Frontal cortex (tissue), 4 donors: ENCODE measurements around the gene ARNT2. TPM values are rescaled to one million over a fixed set of nuclear protein-coding genes. Genes with fewer than 3 reads are reported as not detected.

Experiments used
- DNase-seq, 2 donors: peaks; one replicate each; pipeline ENCODE4 v3.0.0; 2012; ENCODE audit warnings: low spot score in 2 of 2
- FAIRE-seq: peaks from 2 replicates; lab custom pipeline; 2012; peaks lifted over from hg19 to GRCh38; lab: Jason Lieb, UNC
- total RNA-seq: library from RNA; depleted of rRNA; stranded (reverse); fragments of >200 nt; gene quantifications from one replicate; pipeline ENCODE4 v1.2.3, GENCODE V29; 2014
- donor health status: control.
- donor health status: control.
- donor health status: control.

The ARNT2 gene
- total RNA-seq, 1 donor from 2014 or later = 43.2 TPM

DNA sequence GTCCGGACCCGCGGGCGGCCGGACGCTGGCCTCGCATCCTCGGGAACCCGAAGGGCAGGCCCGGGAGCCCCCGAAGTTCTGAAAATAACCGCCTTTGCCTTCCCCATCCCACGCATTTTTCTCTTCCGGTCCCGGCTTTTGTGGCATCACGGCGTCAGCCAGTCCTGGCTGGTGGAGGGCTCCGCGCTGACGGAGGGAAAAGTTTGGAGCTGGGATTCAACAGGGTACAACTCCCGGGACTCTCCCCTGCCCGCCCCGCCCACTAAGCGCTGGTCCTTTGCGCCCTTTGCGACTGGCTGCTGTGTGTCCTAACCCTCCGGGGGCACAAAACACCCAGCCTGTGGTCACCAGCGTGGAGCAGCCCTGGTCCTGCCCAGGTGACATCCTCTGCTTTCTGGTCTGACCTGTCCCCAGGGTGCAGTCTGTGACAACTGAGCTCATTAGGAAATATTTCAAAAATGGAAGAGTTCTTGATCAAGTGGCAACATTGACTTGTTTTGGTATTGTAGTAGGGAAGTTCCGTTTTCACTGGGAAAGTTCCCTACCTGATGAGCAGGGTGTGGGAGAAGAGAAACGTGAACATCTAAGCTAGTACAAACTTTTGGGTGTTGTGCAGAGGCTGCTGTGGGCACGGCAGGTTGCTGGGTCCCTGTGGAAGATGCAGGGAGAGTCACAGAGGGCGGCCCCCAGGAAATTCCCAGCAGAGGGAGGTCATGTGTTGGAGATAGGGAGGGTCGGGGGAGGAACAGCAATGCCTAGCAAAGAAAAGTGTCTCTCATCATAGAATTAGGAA lies 775 bp downstream of the ARNT2 start:
- FAIRE-seq (no peak), DNase-seq (peak; percentile 50 to 61)

DNA sequence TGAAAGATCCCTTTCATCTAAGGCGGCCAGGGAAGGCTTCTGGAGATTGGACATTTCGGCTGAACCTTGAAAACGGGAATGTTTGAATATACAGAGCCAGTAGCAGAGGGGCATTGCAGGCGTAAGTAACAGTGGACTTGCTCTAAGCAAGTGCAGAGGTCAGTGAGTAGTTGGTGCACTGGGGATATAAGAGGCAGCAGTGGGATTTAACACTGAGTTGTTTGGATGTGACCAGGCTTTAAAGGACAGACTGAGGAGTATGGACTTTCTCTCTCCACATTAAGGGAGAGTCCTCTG lies 1.3 kb downstream of the ARNT2 start:
- no peak for FAIRE-seq
- no peak for DNase-seq

DNA sequence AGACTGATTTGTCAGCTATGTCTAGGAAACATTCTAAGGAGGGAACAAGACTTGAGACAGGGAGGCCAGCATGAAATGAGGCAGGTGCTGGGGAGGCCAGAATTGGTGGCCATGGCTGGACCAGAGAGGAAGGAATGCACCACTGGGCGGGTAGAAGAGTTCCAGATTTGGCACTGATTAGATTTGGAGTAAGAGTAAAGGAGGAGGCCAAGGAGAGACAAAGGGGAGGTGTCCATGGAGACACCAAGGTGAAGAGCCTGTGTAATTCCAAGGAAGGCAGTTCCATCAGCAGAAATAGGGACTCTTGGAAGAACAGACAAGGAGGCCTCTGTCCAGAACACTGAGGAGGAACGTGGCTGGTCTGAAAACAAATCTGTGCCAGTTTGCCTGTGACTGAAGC lies 1.8 kb downstream of the ARNT2 start:
- no peak for DNase-seq

DNA sequence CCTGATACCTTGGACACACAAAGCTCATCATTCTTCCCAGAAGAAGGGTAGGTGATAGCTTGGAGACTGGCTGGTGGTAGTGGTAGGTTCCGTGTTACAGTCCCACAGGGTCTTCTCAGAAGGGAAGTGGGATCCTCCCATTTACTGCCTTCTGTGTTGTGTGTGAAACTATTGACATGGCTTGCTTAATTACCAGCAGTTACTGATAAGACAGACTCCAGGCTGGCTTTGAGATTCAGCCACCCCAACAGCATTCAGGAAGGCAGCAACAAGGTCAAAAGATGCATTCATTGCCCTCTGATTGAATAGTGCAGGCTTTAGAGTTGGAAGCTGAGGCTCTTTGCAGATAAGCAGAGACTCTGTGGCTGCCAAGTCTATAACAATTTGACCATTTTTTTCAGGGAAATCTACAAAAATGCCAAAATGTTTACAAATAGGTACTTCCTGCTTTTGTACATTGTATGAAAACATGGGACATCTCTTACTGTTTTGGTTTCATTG lies 7.7 kb downstream of the ARNT2 start:
- FAIRE-seq (no peak), DNase-seq (no peak)

More for the DNA sequence above, 1.8 kb downstream of the ARNT2 start:
- FAIRE-seq = no peak

DNA sequence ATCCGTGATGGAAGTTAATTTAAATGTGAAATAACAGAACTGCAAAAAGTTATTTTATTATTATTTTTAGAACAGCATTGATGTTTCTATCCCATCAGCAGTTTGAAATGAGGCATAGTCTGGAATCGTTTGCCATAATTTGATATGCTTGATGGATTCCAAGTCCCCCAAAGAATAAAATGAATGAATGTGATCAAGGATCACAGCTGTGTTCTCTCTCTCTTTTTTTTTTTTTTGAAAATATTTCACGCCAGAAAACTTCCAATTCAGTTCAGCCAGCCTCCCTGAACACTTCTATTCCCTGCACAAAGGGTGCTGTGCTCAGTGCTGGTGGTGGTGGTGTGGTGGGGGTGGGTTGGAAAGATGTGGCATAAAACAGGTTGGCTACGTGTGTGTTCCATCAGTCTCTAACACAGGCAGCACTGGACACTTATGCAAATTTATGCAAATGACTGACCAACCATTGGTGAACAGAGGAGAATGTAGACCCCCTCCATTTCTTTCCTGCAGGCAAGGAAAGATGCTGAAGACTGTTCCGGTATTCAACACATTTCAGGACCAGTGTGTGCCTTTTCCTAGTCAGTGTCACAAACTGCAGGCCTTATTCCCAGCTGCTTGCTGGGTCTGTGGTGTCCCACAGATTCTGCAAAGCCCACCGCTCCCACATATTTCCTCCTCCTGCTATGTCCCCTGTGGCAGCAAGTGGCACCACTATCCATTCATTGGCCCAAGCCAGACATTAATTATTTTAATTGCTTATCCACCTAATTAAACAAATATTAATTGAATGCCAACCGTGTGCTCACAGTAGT lies 10.6 kb downstream of the ARNT2 start:
- DNase-seq (no peak), FAIRE-seq (no peak)

DNA sequence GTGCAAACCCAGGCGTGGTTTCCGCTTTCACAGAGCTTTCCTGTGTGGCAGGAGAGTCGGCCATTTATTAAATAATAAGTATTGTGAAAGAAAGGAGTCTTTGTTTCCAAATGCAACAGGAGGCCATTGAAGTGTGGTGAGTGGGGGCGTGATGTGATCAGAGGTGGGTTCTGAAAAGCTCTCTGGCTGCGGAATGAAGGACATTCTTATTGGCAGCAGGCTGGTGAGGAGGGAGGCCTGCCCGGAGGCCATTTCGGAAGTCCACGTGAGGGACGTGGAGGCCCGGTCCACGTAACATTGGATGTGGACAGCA lies 11.1 kb downstream of the ARNT2 start:
- FAIRE-seq = no peak
- no peak for DNase-seq

DNA sequence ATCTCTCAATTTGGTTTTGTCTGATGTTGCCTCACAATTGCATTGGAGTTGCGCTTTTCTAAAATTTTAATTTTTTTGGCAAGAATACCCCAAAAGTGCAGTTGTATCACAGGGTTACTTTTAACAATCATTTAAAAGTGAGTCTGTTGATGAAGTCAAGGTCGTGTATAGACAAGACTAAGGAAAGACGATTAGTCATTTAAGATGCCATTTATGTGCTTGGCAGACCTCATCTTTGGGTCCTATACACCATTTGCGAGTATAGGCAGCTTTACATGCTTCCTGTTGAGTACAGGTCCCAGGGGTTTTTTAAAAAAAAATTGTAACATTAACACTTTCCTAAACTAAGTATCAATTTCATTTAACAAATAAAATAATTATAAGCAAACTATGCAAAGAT lies 12.5 kb downstream of the ARNT2 start:
- no peak for DNase-seq
- no peak for FAIRE-seq

DNA sequence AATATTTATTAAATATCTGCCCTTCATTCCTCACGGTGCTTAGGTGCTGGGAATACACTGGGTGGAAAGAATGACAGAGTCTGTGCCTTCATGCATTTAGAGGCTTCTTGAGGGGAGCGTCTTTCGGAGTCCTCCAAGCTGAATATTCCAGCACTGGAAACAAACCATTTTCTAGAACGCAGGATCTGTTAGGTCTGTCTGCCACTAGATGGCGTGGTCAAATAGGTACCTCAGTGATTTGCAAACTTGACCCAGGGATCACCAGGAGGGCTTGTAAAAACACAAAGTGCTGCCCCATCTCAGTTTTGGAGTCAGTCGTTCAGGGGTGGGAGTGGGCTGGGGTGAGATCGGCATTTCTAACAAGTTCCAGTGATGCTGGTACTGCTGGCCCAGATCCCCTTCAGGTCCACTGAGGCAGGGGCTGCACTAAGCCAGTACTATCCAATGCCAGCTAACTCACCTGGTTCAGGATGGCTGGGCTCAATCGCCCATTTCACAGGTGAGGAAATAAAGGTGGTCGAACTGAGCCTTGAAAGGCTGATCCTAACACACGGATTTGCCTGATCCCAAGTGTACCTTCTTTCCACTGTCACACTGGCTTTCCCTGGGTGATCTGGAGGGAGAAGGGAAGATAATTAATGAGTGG lies 14.8 kb downstream of the ARNT2 start:
- no peak for DNase-seq
- FAIRE-seq = no peak

DNA sequence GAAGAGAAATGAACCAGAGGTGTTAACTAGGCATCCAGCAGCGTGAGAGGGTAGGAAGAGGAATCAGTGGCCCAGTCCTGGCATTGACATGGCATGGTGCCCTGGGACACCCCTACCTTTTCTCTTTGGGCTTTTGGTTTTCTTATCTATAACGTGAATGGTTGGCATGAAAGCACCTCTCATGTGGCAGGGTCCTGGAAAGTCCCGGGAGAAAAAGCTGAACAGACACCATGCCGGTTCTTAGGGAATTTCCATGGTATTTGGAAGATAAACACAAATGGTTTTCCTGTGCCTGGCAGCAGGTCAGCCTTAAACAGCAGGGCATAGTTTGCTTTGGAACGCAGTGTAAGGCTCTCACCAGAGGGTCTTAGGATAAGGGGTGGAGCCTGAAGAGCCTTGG lies 15.4 kb downstream of the ARNT2 start:
- FAIRE-seq = no peak
- no peak for DNase-seq

DNA sequence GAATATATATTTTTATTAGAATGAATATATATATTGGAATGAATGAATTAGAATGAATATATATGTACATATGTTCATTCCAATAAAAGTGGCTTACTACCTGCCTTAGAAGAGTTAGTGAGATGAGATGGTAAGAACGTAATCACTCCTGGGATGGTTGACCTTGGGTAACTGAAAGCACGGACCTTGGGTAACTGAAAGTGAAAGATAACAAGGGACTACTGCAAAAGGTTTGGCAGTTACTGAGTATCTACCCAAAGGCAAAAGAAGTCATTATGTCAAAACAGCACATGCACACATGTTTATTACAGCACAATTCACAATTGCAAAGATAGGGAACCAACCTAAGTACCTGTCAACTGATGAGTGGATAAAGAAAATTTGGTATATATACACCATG lies 16.5 kb downstream of the ARNT2 start:
- FAIRE-seq = no peak
- no peak for DNase-seq

DNA sequence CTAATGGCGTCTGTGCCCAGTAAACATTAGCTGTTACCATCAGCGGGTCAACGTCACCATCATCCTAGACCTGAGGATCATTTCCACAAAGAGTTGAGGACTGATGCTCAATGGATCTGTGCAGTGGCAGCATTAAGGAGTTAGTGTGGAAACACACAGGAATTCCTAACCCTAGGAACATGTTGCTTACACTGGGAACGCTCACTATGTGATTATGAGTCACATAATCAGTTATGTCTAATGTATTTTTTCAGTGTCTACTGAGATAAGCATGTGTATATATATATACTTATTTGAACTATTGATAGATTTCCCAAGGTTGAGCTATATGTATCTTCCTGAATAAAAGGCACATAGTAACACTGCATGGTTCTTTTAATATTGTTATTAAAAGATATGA lies 19.0 kb downstream of the ARNT2 start:
- no peak for DNase-seq
- no peak for FAIRE-seq

DNA sequence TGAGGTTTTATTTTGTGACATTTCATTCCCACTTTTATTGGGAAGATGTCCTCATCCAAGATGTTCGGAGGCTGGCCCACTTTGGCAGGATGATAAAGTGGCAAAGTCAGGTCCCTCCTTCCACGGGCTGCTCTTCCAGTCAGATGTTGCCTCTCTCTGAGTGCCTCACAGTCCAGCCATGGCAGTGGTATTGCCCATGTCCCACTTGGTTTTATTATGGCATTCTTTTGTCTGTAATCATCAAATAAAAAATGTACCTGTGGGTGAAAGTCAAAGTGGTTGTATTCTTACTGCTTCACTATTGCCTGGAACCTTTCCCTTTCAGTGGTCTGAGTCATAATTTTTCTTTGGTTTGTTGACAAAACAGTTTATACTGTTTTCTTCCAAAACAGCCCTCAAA lies 20.2 kb downstream of the ARNT2 start:
- no peak for FAIRE-seq

DNA sequence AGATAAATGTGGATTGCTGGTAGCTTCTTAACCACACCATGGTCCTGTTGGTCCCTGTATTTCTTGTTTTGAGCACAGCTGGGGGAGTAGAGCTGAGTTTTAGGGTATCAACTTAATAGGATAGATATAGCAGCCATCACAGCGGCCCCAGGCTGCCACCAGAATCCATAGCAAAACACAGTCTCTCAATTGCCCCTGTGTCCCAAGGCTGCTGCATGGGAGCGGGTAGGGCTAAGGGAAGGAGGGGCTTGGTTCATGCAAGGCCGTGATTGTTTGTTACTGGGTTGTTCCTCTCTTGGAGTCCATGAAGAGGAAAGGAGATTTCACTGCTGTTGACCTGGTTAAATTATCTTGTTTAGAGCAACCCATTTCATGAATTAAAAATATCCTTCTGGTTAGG lies 22.1 kb downstream of the ARNT2 start:
- DNase-seq (no peak), FAIRE-seq (no peak)

More for the DNA sequence above, 20.2 kb downstream of the ARNT2 start:
- no peak for DNase-seq

DNA sequence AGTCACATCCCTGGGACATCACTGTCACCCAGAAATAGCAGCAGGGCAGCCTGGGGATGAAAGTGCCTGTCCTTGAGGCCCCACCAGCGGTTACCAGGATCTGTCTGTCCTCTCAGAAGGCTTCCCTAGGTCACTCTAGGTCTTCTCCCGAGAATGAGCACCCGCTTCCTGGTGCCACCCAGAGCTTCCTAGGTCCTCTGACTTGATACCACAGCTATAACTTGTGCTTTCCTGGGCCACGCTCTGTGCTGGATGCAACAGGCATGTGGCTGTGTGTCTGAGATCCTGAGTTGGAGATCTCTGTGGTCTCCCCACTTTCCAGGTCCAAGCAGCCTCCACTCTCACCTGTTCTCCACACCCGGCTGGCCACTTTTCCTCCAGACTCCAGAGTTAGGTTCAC lies 25.8 kb downstream of the ARNT2 start:
- no peak for FAIRE-seq

DNA sequence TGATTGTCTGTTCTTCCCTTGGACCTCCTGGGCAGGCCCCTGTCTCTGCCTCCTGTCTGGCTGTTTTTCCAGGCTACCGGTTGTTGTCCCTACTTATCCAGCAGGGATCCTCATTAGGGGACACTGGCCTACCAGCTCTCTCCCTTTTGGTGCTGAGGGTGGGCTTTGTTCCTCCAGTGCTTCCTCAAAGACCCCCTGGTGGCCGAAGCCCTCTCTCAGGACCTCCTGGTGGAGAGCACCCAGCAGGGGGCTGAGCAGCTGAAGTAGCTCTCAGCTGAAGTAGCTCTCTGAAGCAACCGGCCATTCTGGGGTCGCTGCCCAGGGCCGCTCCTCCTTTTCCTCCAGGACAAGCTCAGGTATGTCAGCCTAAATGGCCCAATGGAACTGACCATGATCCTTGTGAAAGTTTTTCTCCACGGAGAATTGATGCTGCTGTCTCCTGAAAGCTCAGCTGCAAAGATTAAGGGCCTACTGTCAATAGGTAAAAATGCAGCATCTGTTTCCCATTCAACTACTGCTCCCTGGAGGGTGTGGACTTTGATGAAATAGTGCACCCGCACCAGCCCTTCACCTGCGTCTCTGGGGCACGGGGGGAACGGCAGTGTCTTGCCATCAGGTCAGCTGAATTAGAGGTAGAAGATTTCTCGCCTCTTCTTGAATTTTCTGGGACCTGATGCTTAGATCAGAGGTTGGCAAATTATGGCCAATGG lies 27.6 kb downstream of the ARNT2 start:
- DNase-seq (no peak), FAIRE-seq (no peak)

More for the DNA sequence above, 25.8 kb downstream of the ARNT2 start:
- no peak for DNase-seq

DNA sequence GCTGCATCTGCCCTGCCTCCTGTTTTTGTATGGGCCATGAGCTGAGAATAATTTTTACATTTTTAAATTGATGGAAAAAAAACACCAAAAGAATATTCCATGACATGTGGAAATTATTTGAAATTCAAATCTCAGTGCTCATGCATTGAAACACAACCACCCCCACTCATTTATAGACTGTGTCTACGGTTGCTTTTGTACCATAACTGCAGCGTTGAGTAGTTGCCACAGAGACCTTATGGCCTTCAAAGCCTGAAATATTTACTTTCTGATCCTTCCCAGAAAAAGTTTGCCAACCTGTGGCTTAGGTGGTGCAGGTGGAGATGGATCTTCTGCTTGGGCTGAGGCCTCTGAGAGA lies 28.1 kb downstream of the ARNT2 start:
- DNase-seq (no peak), FAIRE-seq (no peak)

DNA sequence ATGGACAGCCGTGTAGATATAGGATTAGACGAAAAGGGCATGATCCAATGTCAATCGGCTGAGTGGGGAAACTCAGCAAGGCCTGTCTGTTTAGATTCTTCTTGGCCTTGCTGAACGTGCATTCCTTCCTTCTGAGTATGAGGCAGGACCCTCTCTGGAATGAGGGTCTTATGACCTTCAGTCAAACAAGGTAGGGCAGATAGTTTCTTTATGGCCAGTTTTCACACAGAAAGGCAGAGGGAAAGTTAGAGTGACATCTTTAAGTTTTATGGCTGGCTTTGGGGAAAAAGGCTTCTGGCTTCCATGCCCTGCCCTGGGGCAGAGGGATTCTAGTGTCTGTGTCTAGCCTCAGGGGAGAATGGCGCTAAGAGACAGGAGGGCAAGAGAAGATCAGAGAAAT lies 29.7 kb downstream of the ARNT2 start:
- FAIRE-seq = no peak

DNA sequence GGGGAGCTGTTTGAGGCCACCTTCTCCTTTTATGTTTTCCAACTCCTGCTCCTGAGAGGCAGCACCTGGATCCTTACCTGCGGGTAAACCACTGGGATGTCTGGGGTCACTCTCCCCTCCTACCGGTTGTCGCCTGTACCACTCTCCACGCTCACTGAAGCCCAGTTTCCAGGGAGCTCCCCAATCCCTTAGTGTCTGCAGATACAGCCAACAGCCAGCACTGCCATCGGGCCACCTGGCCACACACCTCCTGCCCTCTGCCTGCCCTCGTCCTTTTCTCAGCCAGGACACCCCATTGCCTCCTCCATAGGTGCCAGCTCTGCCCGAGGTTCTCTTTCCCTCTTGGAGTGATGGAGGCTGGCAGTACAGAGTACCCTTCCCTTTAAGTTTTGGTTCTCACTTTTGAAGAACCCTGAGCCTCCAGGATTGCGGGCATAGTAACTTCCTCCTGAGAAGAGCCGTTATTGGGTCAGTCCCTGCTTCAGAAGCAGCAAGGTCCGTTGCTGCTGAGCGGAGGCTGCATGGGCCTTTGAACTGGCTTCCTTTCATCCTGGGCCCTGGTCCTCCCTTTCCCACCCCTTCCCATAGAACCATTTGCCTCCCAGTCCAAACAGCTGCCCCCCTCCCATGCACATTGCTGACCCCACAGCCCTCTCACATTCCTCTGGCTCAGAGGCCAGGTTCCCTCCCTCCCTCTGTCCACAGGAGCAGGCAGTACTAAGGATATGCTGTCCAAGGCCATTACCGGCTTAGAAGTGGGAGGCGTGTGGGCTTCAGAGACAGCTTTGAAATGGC lies 30.9 kb downstream of the ARNT2 start:
- FAIRE-seq = no peak

More for the DNA sequence above, 29.7 kb downstream of the ARNT2 start:
- no peak for DNase-seq

DNA sequence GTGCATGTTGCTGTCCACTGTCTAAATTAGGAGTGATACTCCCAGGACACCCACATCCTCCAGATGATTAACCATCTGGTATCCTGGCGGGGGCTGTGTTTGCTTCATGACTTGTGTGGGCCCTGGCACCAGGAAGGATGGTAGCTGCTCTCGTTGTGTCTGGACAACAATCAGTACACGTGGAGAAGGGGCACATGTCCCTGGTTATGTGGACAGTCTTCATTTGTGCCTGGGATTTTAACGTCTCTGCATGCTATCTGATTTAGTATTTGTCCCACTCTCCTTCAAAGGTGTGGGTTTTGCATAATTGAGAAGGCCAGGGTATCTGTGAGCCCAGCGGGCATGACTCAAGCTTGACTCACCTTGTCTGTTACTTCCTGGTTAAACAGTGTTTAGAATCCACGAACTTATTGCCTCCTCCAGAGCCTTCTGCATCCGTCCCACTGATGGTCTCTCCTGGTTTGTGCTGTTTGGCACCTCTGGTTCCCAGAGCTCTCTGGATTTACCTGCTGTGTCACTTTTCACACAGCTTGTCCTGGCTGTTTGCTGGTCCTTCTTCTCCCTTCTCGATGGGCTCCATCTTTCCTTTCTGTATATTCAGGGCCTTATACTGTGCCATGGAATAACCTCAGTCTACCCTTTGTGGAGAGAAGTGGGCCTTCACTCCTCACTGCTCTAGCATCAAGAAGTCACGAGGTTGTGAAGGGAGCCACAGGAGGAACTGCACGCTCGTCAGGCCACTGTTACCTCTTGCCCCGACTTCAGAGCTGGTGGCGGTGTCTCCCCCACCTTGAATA lies 32.5 kb downstream of the ARNT2 start:
- no peak for DNase-seq
- FAIRE-seq = no peak

More for the DNA sequence above, 30.9 kb downstream of the ARNT2 start:
- DNase-seq = no peak
